ENCODE measurements around the gene KARS1. TPM values are rescaled to one million over a fixed set of nuclear protein-coding genes. Genes with fewer than 3 reads are reported as not detected.
A peak's percentile ranks its signal among the peaks of the same experiment; 100 is the strongest.

Gene KARS1
- total and polyA plus RNA-seq, 11 donors = 93.2 to 154 (median 129) TPM

DNA sequence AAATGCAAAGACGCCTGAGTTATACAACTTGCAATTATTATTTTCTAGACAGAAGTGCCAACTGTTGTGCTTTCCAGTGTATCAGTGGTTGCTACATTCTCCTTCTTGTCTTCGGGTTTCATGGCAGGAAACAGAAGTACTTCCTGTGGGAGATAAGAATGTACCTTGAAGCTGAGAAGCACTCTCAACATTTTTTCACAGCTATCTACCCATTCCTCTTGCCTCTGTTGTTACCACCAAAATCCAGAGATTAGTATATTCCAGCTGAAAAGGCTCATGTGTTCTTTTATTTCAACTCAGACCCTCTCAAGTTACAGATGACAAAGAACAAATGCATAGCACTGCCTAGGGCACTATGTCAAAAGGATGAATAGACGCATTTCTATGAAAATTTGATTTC is 19.6 kb downstream of the KARS1 start:
- Histone ChIP-seq H3K27ac (peak overlapping the region in 1 of 12 donors; percentile 25), H3K9me3 (no peaks in the 10 kb centered on the region), H3K27me3 (no peaks in the 10 kb centered on the region), H3K36me3 (peaks cover 0 to 83% (median 75%) of the 10 kb centered on the region in 9 donors), H3K4me3 (no peak overlapping the region), H3K4me1 (peaks cover 0 to 24% (median 0%) of the 10 kb centered on the region in 12 donors)
- intact Hi-C loops (cut with DNase I) = loop anchor here in 5 of 10 donors (10.0 kb wide), 5 partner anchors 63 to 163 kb away; partner anchors contain the start of genes TMEM170A (in 2 of the 5), GABARAPL2 (in 1 of the 5) and TMEM231 (in 1 of the 5)
- DNase-seq = no peak
- no peak for TF ChIP-seq POLR2A (IDR thresholded peaks at IDR 0.05)
- TF ChIP-seq, protein P1, sequence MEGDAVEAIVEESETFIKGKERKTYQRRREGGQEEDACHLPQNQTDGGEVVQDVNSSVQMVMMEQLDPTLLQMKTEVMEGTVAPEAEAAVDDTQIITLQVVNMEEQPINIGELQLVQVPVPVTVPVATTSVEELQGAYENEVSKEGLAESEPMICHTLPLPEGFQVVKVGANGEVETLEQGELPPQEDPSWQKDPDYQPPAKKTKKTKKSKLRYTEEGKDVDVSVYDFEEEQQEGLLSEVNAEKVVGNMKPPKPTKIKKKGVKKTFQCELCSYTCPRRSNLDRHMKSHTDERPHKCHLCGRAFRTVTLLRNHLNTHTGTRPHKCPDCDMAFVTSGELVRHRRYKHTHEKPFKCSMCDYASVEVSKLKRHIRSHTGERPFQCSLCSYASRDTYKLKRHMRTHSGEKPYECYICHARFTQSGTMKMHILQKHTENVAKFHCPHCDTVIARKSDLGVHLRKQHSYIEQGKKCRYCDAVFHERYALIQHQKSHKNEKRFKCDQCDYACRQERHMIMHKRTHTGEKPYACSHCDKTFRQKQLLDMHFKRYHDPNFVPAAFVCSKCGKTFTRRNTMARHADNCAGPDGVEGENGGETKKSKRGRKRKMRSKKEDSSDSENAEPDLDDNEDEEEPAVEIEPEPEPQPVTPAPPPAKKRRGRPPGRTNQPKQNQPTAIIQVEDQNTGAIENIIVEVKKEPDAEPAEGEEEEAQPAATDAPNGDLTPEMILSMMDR (IDR thresholded peaks at IDR 0.05) = no peak
- WGBS, 4 donors = 41 to 57% (median 45%) methylated on average over 3 of the region's 3 CpGs
- no peak for ATAC-seq

DNA sequence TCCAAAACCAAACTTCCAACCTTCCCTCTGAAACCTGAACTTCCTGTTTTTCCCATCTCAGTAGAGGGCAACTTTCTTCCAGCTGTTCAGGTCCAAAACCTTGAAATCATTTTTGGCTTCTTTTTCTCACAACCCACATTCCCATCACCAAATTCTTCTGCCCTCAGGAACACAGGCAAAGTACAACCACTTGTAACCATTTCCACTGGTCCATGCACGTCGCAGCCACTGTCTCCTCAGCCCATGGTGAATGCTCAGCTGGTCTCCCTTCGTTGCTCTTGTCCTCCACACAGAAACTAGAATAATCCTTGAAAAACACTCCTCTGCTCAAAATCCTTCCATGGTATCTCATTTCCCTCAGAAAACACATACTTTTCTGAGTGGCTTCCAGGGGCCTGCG is 20.7 kb downstream of the KARS1 start:
- no peak overlapping the region for H3K4me3 ChIP-seq
- no peaks in the 10 kb centered on the region for H3K9me3 ChIP-seq
- TF ChIP-seq, protein P1 (IDR thresholded peaks at IDR 0.05) = no peak
- TF ChIP-seq POLR2A (IDR thresholded peaks at IDR 0.05) = no peak
- no peak overlapping the region for H3K27ac ChIP-seq
- intact Hi-C loops (cut with DNase I) = loop anchor here in 5 of 10 donors (10.0 kb wide), 5 partner anchors 62 to 162 kb away; partner anchors contain the start of genes TMEM170A (in 2 of the 5), GABARAPL2 (in 1 of the 5) and TMEM231 (in 1 of the 5)
- peaks cover 0 to 32% (median 7%) of the 10 kb centered on the region in 12 donors for H3K4me1 ChIP-seq
- H3K36me3 ChIP-seq = peaks cover 0 to 72% (median 64%) of the 10 kb centered on the region in 9 donors
- no peaks in the 10 kb centered on the region for H3K27me3 ChIP-seq
- DNase-seq (no peak), ATAC-seq (no peak)
- WGBS, 4 donors = 90 to 94% (median 92%) methylated on average over 4 of the region's 4 CpGs

DNA sequence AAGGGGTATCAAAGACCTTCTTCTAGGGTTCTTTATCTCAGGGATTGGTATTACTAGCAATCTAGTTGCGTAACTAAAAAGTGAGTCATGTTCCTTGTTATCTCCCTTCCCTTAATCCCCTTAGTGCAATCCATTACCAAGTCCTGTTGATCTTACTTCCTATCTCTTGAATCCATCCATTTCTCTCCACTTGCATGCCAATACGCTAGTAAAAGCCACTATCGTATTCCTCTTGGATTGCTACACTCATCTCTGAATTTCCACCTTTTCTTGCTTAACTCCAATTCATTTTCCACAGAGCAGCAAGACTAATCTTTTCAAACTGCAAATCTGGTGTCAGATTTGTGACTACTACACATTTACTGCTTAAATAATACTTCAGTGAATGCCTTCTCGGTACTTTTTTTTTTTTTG is 22.5 kb downstream of the KARS1 start:
- H3K9me3 ChIP-seq = no peaks in the 10 kb centered on the region
- H3K27ac ChIP-seq = no peak overlapping the region
- H3K4me3 ChIP-seq = no peak overlapping the region
- ATAC-seq (no peak), DNase-seq (no peak)
- H3K27me3 ChIP-seq = no peaks in the 10 kb centered on the region
- H3K36me3 ChIP-seq = peaks cover 0 to 57% (median 49%) of the 10 kb centered on the region in 9 donors
- peaks cover 0 to 51% (median 19%) of the 10 kb centered on the region in 12 donors for H3K4me1 ChIP-seq
- 73 to 83% (median 77%) methylated on average over 4 of the region's 4 CpGs for WGBS, 4 donors
- intact Hi-C loops (cut with DNase I) = loop anchor here (5.0 to 10.0 kb wide), 9 partner anchors 53 to 160 kb away; partner anchors contain the start of genes GABARAPL2 (in 5 of the 10), TMEM170A (in 2 of the 10) and TMEM231 (in 1 of the 10)
- no peak for TF ChIP-seq POLR2A (IDR thresholded peaks at IDR 0.05)
- TF ChIP-seq, protein P1 (IDR thresholded peaks at IDR 0.05) = no peak

DNA sequence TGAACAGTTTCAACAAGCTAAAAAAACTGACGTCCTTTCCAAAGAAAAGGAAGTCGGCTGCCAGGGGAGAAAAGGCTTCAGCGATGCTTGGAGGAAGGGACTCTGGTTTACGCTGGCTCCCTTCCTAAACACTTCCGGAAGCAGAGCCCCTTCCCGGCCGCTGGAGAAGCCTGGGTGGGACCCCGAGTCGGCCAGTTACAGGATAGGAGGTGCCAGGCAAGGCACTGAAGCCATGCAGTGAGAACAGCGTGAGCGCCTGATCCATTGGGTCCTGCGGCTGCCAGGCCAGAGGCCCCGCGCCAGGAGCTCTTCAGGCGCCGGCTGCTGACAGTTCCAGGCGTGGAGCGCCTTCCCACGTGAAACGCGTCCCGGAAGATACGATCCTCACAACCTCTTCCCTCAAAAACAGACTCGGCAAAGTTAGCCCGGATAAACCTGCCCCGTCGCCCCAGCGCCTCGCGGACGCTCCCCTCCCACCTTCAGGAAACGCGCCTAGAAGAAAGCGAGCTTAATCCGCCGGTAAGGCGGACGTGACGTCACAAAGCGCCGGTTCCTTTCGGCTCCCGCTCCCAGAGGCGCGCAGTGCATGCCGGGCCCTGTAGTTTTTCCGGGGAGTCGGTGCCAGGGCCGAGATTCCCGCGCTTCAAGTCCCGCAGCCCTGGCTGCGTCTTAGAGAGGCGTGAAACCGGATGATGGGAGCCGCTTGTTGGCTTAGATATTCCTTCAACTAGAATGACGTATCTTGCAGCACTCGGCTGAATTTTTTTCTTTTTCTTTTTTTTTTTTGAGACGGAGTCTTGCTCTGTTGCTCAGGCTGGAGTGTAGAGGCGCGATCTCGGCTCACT is 24.5 kb downstream of the KARS1 start, which contains the start of gene ADAT1:
Gene ADAT1 (minus strand): TSS at position 521 of the 845 bp plus-strand sequence. CDS start 2,482 bp downstream, outside the sequence.
- 1% methylated on average over 46 to 62 of the region's 62 CpGs for WGBS, 4 donors
- Histone ChIP-seq H3K27me3 (no peaks in the 10 kb centered on the region), H3K4me3 (peak within 1 kb of the TSS; percentile 57 to 89 (median 72)), H3K4me1 (peaks cover 0 to 43% (median 19%) of the 10 kb centered on the region in 12 donors), H3K27ac (peak within 1 kb of the TSS; percentile 74 to 96 (median 92)), H3K36me3 (peaks cover 0 to 56% (median 48%) of the 10 kb centered on the region in 9 donors), H3K9me3 (no peaks in the 10 kb centered on the region)
- peak in 1 of 2 donors; percentile 92 for TF ChIP-seq POLR2A (IDR thresholded peaks at IDR 0.05)
- TF ChIP-seq, protein P1 (IDR thresholded peaks at IDR 0.05) = no peak
- DNase-seq = peak; percentile 98 to 99 (median 99)
- intact Hi-C loops (cut with DNase I) = loop anchor here (1.0 to 10.0 kb wide), 17 partner anchors 24 to 158 kb away; partner anchors contain the start of genes GABARAPL2 (in 5 of the 10), KARS1 (in 4 of the 10), TERF2IP (in 4 of the 10) and TMEM170A (in 2 of the 10)
- peak; percentile 96 to 97 (median 97) for ATAC-seq

All from heart left ventricle (tissue), 16 donors.